Stimulated activated CD4-positive, alpha-beta T cell treated with anti-CD3 and anti-CD28 coated beads, Interleukin-4, amount 100 ng/mL, for 48 hours (primary cell): ENCODE results near the gene RAB44.

Experiments used
- DNase-seq, 2 donors: peaks; one replicate each; pipeline ENCODE4 v3.0.0-alpha.2; 2020; ENCODE audit warnings: low read depth in 2 of 2

Gene RAB44

GRCh38 chr6:36771145-36771544 is 73.5 kb downstream of the RAB44 start:
- no peak for DNase-seq

DNA sequence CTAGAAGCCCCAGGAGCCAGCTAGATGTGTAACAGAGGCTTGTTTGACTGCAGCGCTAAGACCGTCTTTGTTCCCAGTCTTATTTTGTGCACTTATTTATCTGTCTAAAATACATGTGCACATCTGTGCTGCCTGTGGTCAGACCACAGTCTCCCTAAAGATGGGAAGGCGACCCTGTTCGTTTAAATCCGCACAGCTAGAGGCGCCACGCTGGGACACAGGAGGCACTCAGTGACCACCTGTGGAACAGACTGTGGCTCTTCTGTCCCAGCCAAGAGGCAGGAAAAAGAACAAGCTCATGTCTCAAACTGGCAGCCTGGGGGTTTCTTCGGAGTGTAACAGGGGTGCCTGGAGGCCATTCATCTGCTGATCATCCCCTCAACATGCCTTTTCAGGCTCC is 74.8 kb downstream of the RAB44 start:
- DNase-seq: no peak

- DNase-seq: no peak
These were observed 76.7 kb downstream of the RAB44 start for GRCh38 chr6:36774331-36774730.

DNA sequence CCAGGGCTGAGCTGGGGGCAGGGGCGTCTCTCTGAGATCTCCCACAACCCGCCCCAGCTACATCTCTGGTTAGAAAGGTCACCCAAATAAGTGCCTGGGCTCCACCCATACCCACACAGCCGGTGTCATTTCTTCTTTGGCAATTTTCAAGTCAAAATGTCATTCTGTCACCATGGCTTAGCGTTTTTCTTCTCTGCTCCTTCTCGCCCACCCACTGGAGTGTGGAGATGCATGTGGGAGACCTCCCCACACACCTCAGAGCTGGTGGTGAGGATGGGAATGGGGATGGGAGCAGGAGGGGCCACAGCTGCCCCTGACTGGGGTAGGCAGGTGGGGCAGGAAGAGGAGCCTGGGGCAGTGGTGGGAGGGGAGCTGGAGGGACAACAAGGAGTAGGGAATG is 78.5 kb downstream of the RAB44 start:
- no peak for DNase-seq

GRCh38 chr6:36777801-36778200 is 80.2 kb downstream of the RAB44 start:
- DNase-seq: no peak

GRCh38 chr6:36779227-36779626 is 81.6 kb downstream of the RAB44 start:
- no peak for DNase-seq

- DNase-seq: no peak
These were observed 83.0 kb downstream of the RAB44 start for GRCh38 chr6:36780442-36781177.

DNA sequence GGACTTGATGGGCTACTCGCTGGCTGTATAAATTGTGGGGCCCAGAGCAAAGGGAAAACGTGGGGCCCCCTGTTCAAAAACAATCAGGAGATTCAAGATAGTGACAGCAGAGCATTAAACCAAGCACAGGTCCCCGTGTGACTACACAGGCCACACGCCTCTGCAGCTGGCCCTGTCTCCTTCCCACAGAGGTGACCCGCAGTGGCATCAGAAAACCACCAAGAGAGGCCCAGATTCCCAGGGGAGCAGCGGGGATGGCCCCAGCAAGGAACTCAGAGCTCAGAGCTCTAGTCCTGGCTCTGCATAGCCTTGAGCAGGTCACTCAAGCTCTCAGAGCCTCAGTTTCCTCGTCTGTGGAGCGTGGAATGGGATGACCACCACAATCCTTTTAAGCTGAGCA is 84.0 kb downstream of the RAB44 start:
- DNase-seq: no peak
